ENCODE results near the gene MAP3K15.

GRCh38 chrX:19545651-19546050, 30.3 kb upstream of the MAP3K15 start:
- TF ChIP-seq BHLHE40 (IDR thresholded peaks at IDR 0.05; ENCODE audit: borderline replicate concordance) (no peak), HDGF (IDR thresholded peaks at IDR 0.05; ENCODE audit: borderline replicate concordance) (no peak), CTBP1 (IDR thresholded peaks at IDR 0.05; ENCODE audit: borderline replicate concordance) (no peak), SP1 (IDR thresholded peaks at IDR 0.05) (no peak), ELF4 (IDR thresholded peaks at IDR 0.05) (no peak)

Data from HEK293T (cell line).